ENCODE results near the gene NBEAL2.

- TF ChIP-seq KAT7 (CRISPR knock-in tag; IDR thresholded peaks at IDR 0.05; ENCODE audit: borderline replicate concordance): no peak
- TF ChIP-seq CDX4 (CRISPR knock-in tag; IDR thresholded peaks at IDR 0.05; ENCODE audit: borderline replicate concordance): no peak
- TF ChIP-seq ATF2 (CRISPR knock-in tag; IDR thresholded peaks at IDR 0.05; ENCODE audit: borderline replicate concordance, low read depth): no peak
- no peak for TF ChIP-seq FOXP1 (CRISPR knock-in tag; IDR thresholded peaks at IDR 0.05; ENCODE audit: borderline replicate concordance)
- no peak for TF ChIP-seq USF2 (CRISPR knock-in tag; IDR thresholded peaks at IDR 0.05)
- no peak for TF ChIP-seq SP1 (CRISPR knock-in tag; conservative IDR thresholded peaks at IDR 0.05)
- TF ChIP-seq CTCF (IDR thresholded peaks at IDR 0.05): no peak
- no peak for TF ChIP-seq E2F1 (CRISPR knock-in tag; IDR thresholded peaks at IDR 0.05)
Measured at GRCh38 chr3:46960081-46960701, 19.3 kb upstream of the NBEAL2 start.

Data from WTC11 (cell line).